CD4-positive, CD25-positive, alpha-beta regulatory T cell (primary cell): ENCODE results near the gene KCNN3. TPM values are rescaled to one million over a fixed set of nuclear protein-coding genes. Genes with fewer than 3 reads are reported as not detected.

Experiments
- ATAC-seq, 2 donors: fragments of 150-1000 bp; cut with Tn5 transposase; one replicate each; pipeline ENCODE4 v1.10.0; 2021; ENCODE audit warnings: low read depth in 2 of 2, moderate number of reproducible peaks in 2 of 2, moderate library complexity in 1 of 2
- DNase-seq, 3 donors: peaks; one replicate each; pipeline versions ENCODE4 v3.0.0 to v3.0.0-alpha.2; 2012 to 2022; ENCODE audit warnings: mixed read lengths in 1 of 3
- H3K27ac ChIP-seq: one replicate; pipeline ENCODE4 v1.7.0; 2013; ENCODE audit warnings: mild to moderate bottlenecking, low read length; ENCODE audit not compliant: insufficient read depth, poor library complexity, severe bottlenecking
- H3K27me3 ChIP-seq: one replicate; pipeline ENCODE4 v1.7.0; 2013; ENCODE audit warnings: low read length; ENCODE audit not compliant: control insufficient read depth, insufficient read depth
- H3K36me3 ChIP-seq: one replicate; pipeline ENCODE4 v1.7.0; 2013; ENCODE audit warnings: mild to moderate bottlenecking, low read length, moderate library complexity; ENCODE audit not compliant: control insufficient read depth, insufficient read depth
- H3K4me1 ChIP-seq: 2 replicates; pipeline ENCODE4 v1.7.0; 2013; ENCODE audit warnings: mild to moderate bottlenecking, low read length; ENCODE audit not compliant: insufficient read depth, control insufficient read depth, poor library complexity, severe bottlenecking
- H3K4me3 ChIP-seq: one replicate; pipeline ENCODE4 v1.7.0; 2013; ENCODE audit warnings: low read depth, mild to moderate bottlenecking, low read length, moderate library complexity
- H3K9me3 ChIP-seq, 2 experiments: 1 replicate in 1 of 2; 2 replicates in 1 of 2; pipeline ENCODE4 v1.7.0; 2013; ENCODE audit warnings: low read length in 2 of 2, mild to moderate bottlenecking in 1 of 2, moderate library complexity in 1 of 2; ENCODE audit not compliant: control insufficient read depth in 2 of 2
- H3K27ac Mint-ChIP-seq, 3 donors: one replicate each; pipeline ENCODE4 v1.8.0; 2020 to 2022; ENCODE audit warnings: mild to moderate bottlenecking in 3 of 3, mixed read lengths in 3 of 3, moderate library complexity in 2 of 3
- H3K27me3 Mint-ChIP-seq: one replicate; pipeline ENCODE4 v1.8.0; 2022; ENCODE audit warnings: mild to moderate bottlenecking, mixed read lengths
- H3K36me3 Mint-ChIP-seq: one replicate; pipeline ENCODE4 v1.8.0; 2020; ENCODE audit warnings: mixed read lengths
- H3K4me1 Mint-ChIP-seq, 4 donors: one replicate each; pipeline ENCODE4 v1.8.0; 2020 to 2022; ENCODE audit warnings: mixed read lengths in 4 of 4, mild to moderate bottlenecking in 1 of 4
- H3K4me3 Mint-ChIP-seq, 4 donors: one replicate each; pipeline ENCODE4 v1.8.0; 2020 to 2022; ENCODE audit warnings: mild to moderate bottlenecking in 4 of 4, mixed read lengths in 4 of 4, moderate library complexity in 3 of 4
- H3K9me3 Mint-ChIP-seq, 7 donors: one replicate each; pipeline ENCODE4 v1.8.0; 2020 to 2022; ENCODE audit warnings: mixed read lengths in 7 of 7, mild to moderate bottlenecking in 3 of 7, moderate library complexity in 2 of 7
- polyA plus RNA-seq, 4 donors: library from polyadenylated mRNA; unstranded; fragments of 300-500 nt; fragmentation: Illumina TruSeq; gene quantifications; one replicate each; pipeline ENCODE4 v1.2.3, GENCODE V29; 2021
- total RNA-seq: library from RNA; stranded (reverse); gene quantifications from one replicate; pipeline ENCODE4 v1.2.3, GENCODE V29; 2022

Gene KCNN3
- total and polyA plus RNA-seq, 5 donors from 2014 or later: 0.30 TPM; not detected in 4

- Mint-ChIP-seq H3K4me3 (no peak overlapping the region), H3K9me3 (no peaks in the 10 kb centered on the region), H3K27ac (peak overlapping the region in 1 of 3 donors; percentile 38), H3K36me3 (no peaks in the 10 kb centered on the region), H3K27me3 (peaks cover 40% of the 10 kb centered on the region), H3K4me1 (peaks cover 0 to 22% (median under 1%) of the 10 kb centered on the region in 4 donors)
- H3K27me3 ChIP-seq: peaks cover 4% of the 10 kb centered on the region
- H3K9me3 ChIP-seq: no peaks in the 10 kb centered on the region
- DNase-seq (no peak), ATAC-seq (no peak)
- H3K36me3 ChIP-seq: no peaks in the 10 kb centered on the region
- H3K4me3 ChIP-seq: no peak overlapping the region
- no peak overlapping the region for H3K27ac ChIP-seq
- peaks cover 19% of the 10 kb centered on the region for H3K4me1 ChIP-seq
These were observed 111.7 kb downstream of the KCNN3 start for GRCh38 chr1:154758346-154758745.

GRCh38 chr1:154756793-154757548 lies 113.1 kb downstream of the KCNN3 start:
- no peak overlapping the region for H3K4me3 Mint-ChIP-seq
- no peaks in the 10 kb centered on the region for H3K9me3 Mint-ChIP-seq
- Histone ChIP-seq H3K27me3 (peaks cover 2% of the 10 kb centered on the region), H3K9me3 (no peaks in the 10 kb centered on the region), H3K27ac (no peak overlapping the region), H3K36me3 (no peaks in the 10 kb centered on the region), H3K4me1 (peaks cover 19% of the 10 kb centered on the region), H3K4me3 (no peak overlapping the region)
- H3K27me3 Mint-ChIP-seq: peaks cover 28% of the 10 kb centered on the region
- peaks cover 0 to 22% (median under 1%) of the 10 kb centered on the region in 4 donors for H3K4me1 Mint-ChIP-seq
- DNase-seq (no peak), ATAC-seq (no peak)
- no peaks in the 10 kb centered on the region for H3K36me3 Mint-ChIP-seq
- peak overlapping the region in 2 of 3 donors; percentile 7 to 66 for H3K27ac Mint-ChIP-seq

- no peak overlapping the region for H3K4me3 ChIP-seq
- no peak for ATAC-seq
- no peak overlapping the region for H3K4me3 Mint-ChIP-seq
- no peaks in the 10 kb centered on the region for H3K36me3 ChIP-seq
- H3K36me3 Mint-ChIP-seq: no peaks in the 10 kb centered on the region
- no peaks in the 10 kb centered on the region for H3K9me3 ChIP-seq
- peaks cover 19% of the 10 kb centered on the region for H3K4me1 ChIP-seq
- H3K9me3 Mint-ChIP-seq: no peaks in the 10 kb centered on the region
- no peaks in the 10 kb centered on the region for H3K27me3 ChIP-seq
- no peak overlapping the region for H3K27ac ChIP-seq
- peaks cover 0 to 22% (median under 1%) of the 10 kb centered on the region in 4 donors for H3K4me1 Mint-ChIP-seq
- peak in 1 of 3 donors; percentile 9 for DNase-seq
- H3K27ac Mint-ChIP-seq: peak overlapping the region in 1 of 3 donors; percentile 26
- peaks cover 21% of the 10 kb centered on the region for H3K27me3 Mint-ChIP-seq
These were observed 114.0 kb downstream of the KCNN3 start for GRCh38 chr1:154755858-154756730.

GRCh38 chr1:154753426-154753825 lies 116.7 kb downstream of the KCNN3 start:
- Histone ChIP-seq H3K36me3 (no peaks in the 10 kb centered on the region), H3K9me3 (no peaks in the 10 kb centered on the region), H3K27ac (no peak overlapping the region), H3K4me3 (no peak overlapping the region), H3K27me3 (no peaks in the 10 kb centered on the region), H3K4me1 (peaks cover under 1% of the 10 kb centered on the region)
- H3K4me3 Mint-ChIP-seq: no peak overlapping the region
- H3K27me3 Mint-ChIP-seq: peaks cover 27% of the 10 kb centered on the region
- no peak for DNase-seq
- H3K36me3 Mint-ChIP-seq: no peaks in the 10 kb centered on the region
- no peaks in the 10 kb centered on the region for H3K9me3 Mint-ChIP-seq
- H3K27ac Mint-ChIP-seq: no peak overlapping the region
- peaks cover under 1 to 13% (median 3%) of the 10 kb centered on the region in 4 donors for H3K4me1 Mint-ChIP-seq
- no peak for ATAC-seq

GRCh38 chr1:154752273-154753030 lies 117.6 kb downstream of the KCNN3 start:
- no peaks in the 10 kb centered on the region for H3K36me3 ChIP-seq
- H3K9me3 Mint-ChIP-seq: no peaks in the 10 kb centered on the region
- DNase-seq: no peak
- H3K27me3 Mint-ChIP-seq: peaks cover 36% of the 10 kb centered on the region
- no peak overlapping the region for H3K4me3 ChIP-seq
- H3K27ac ChIP-seq: no peak overlapping the region
- peaks cover 5 to 19% (median 12%) of the 10 kb centered on the region in 4 donors for H3K4me1 Mint-ChIP-seq
- no peak for ATAC-seq
- H3K36me3 Mint-ChIP-seq: no peaks in the 10 kb centered on the region
- no peaks in the 10 kb centered on the region for H3K9me3 ChIP-seq
- H3K27ac Mint-ChIP-seq: peak overlapping the region in 1 of 3 donors; percentile 23
- H3K27me3 ChIP-seq: no peaks in the 10 kb centered on the region
- H3K4me1 ChIP-seq: peaks cover 10% of the 10 kb centered on the region
- H3K4me3 Mint-ChIP-seq: no peak overlapping the region

- Histone ChIP-seq H3K27me3 (no peaks in the 10 kb centered on the region), H3K4me1 (peaks cover 12% of the 10 kb centered on the region), H3K27ac (no peak overlapping the region), H3K4me3 (no peak overlapping the region), H3K9me3 (no peaks in the 10 kb centered on the region), H3K36me3 (no peaks in the 10 kb centered on the region)
- Mint-ChIP-seq H3K36me3 (no peaks in the 10 kb centered on the region), H3K27me3 (peaks cover 36% of the 10 kb centered on the region), H3K4me1 (peaks cover 5 to 27% (median 18%) of the 10 kb centered on the region in 4 donors), H3K4me3 (no peak overlapping the region), H3K9me3 (peaks cover 0 to 2% (median 0%) of the 10 kb centered on the region in 7 donors), H3K27ac (peak overlapping the region in 2 of 3 donors; percentile 23 to 60)
- ATAC-seq (no peak), DNase-seq (no peak)
These were observed 118.4 kb downstream of the KCNN3 start for GRCh38 chr1:154751690-154752089.
